Transverse colon (tissue), 4 donors: ENCODE results near the gene MAFB.

Source experiments
- EP300 ChIP-seq: sonication (generic); formaldehyde crosslinking; IDR thresholded peaks from one replicate; pipeline ENCODE4 v1.6.1; 2017; ENCODE audit warnings: antibody characterized with exemption, low read depth
- POLR2AphosphoS5 ChIP-seq, 3 donors: sonication (generic); formaldehyde crosslinking; IDR thresholded peaks; one replicate each; pipeline ENCODE4 v1.6.1; 2016; ENCODE audit warnings: antibody characterized with exemption in 3 of 3
- TF ChIP-seq, protein P1 (sequence below), 5 experiments: fragments of 200-600 bp in 3 of 5; fragments of 450-650 bp in 2 of 5; sonication (generic) in 3 of 5; IDR thresholded peaks; 1 replicate in 2 of 5; 2 replicates in 3 of 5; pipeline ENCODE4 v1.5.1; 2016 to 2017; ENCODE audit warnings: antibody characterized with exemption in 5 of 5, inconsistent platforms in 3 of 5, mild to moderate bottlenecking in 2 of 5, moderate library complexity in 1 of 5

DNA sequence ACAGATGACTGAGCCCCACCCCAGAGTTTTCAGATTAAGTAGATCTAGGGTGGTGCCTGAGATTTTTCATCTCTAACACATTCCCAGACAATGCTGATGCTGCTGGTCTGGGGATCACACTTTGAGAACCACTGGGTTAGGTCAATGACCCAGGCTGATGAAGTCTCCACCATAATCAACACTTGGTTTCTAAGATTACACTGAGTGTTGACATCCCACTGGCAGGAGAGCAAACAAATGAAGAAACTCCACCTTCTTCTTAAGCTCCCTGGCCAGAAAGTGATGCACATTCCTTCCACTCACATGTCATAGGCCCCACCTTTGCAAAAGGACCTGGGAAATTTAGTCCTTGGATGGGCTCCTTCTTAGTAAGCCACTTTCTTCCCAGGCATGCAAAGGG lies 53.1 kb downstream of the MAFB start:
- TF ChIP-seq, protein P1, sequence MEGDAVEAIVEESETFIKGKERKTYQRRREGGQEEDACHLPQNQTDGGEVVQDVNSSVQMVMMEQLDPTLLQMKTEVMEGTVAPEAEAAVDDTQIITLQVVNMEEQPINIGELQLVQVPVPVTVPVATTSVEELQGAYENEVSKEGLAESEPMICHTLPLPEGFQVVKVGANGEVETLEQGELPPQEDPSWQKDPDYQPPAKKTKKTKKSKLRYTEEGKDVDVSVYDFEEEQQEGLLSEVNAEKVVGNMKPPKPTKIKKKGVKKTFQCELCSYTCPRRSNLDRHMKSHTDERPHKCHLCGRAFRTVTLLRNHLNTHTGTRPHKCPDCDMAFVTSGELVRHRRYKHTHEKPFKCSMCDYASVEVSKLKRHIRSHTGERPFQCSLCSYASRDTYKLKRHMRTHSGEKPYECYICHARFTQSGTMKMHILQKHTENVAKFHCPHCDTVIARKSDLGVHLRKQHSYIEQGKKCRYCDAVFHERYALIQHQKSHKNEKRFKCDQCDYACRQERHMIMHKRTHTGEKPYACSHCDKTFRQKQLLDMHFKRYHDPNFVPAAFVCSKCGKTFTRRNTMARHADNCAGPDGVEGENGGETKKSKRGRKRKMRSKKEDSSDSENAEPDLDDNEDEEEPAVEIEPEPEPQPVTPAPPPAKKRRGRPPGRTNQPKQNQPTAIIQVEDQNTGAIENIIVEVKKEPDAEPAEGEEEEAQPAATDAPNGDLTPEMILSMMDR (IDR thresholded peaks at IDR 0.05): no peak
- TF ChIP-seq EP300: no peak
- no peak for TF ChIP-seq POLR2AphosphoS5 (IDR thresholded peaks at IDR 0.05)
